Progenitor cell of endocrine pancreas (in vitro differentiated cells): Measurements from ENCODE around the gene POLA1. TPM values are rescaled to one million over a fixed set of nuclear protein-coding genes. Genes with fewer than 3 reads are reported as not detected.

Experiments used
- DNase-seq: peaks from one replicate; pipeline ENCODE4 v3.0.0; 2021; ENCODE audit warnings: low spot score; ENCODE audit not compliant: unreplicated experiment
- H3K27ac Mint-ChIP-seq: 2 replicates; pipeline ENCODE4 v1.8.0; 2021; ENCODE audit warnings: mild to moderate bottlenecking, moderate library complexity, mixed read lengths
- H3K27me3 Mint-ChIP-seq: 2 replicates; pipeline ENCODE4 v1.8.0; 2021; ENCODE audit warnings: mixed read lengths
- H3K36me3 Mint-ChIP-seq: 2 replicates; pipeline ENCODE4 v1.8.0; 2022; ENCODE audit warnings: mixed read lengths; ENCODE audit not compliant: insufficient read depth
- H3K4me1 Mint-ChIP-seq: 2 replicates; pipeline ENCODE4 v1.8.0; 2021; ENCODE audit warnings: low read depth, mixed read lengths
- H3K4me3 Mint-ChIP-seq: 2 replicates; pipeline ENCODE4 v1.8.0; 2021; ENCODE audit warnings: low read depth, mild to moderate bottlenecking, moderate library complexity, mixed read lengths
- H3K9me3 Mint-ChIP-seq: 2 replicates; pipeline ENCODE4 v1.8.0; 2021; ENCODE audit warnings: low read depth, mixed read lengths
- CTCF ChIP-seq: fragments of 200-600 bp; sonication (generic); IDR thresholded peaks from one replicate; pipeline ENCODE4 v1.5.0; 2021; ENCODE audit warnings: antibody characterized with exemption, mild to moderate bottlenecking; ENCODE audit not compliant: unreplicated experiment
- total RNA-seq: library from RNA; stranded (reverse); gene quantifications from 2 replicates; pipeline ENCODE4 v1.2.1, GENCODE V29; 2021

Gene POLA1
- total RNA-seq, 1 donor from 2014 or later, result 44.8 TPM

DNA sequence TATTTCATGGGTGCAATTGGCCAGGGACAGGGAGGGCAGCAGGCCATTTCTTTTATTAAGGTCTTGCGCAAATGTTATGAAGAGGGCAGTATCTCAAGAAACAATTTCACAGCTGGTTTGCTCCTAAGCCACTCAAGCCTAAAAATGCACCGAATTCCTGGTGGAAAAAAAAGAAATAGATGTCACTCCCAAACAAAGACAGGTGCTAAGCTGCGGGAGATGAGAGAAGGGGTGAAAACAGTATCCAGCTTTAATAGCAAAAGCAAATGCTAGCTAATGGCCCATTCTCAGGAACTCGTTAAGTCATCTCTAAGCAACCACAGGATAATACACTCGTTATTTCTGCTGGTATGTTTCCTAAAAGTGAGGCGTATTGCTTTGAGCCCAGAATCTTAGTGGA, 205.7 kb downstream of the POLA1 start:
- H3K27ac Mint-ChIP-seq, result no peak overlapping the region
- H3K27me3 Mint-ChIP-seq, result no peaks in the 10 kb centered on the region
- peaks cover 23% of the 10 kb centered on the region for H3K4me1 Mint-ChIP-seq
- H3K9me3 Mint-ChIP-seq, result no peaks in the 10 kb centered on the region
- no peak overlapping the region for H3K4me3 Mint-ChIP-seq
- DNase-seq, result no peak
- no peak for TF ChIP-seq CTCF
- H3K36me3 Mint-ChIP-seq, result peaks cover 19% of the 10 kb centered on the region

GRCh38 chrX:24900234-24900633, 206.5 kb downstream of the POLA1 start:
- H3K27me3 Mint-ChIP-seq, result no peaks in the 10 kb centered on the region
- no peak overlapping the region for H3K4me3 Mint-ChIP-seq
- H3K4me1 Mint-ChIP-seq, result peaks cover 23% of the 10 kb centered on the region
- H3K9me3 Mint-ChIP-seq, result no peaks in the 10 kb centered on the region
- no peak for TF ChIP-seq CTCF
- H3K27ac Mint-ChIP-seq, result peak overlapping the region; percentile 78
- no peak for DNase-seq
- peaks cover 16% of the 10 kb centered on the region for H3K36me3 Mint-ChIP-seq

GRCh38 chrX:24902806-24903205, 209.1 kb downstream of the POLA1 start:
- no peak for TF ChIP-seq CTCF
- H3K36me3 Mint-ChIP-seq, result peaks cover 20% of the 10 kb centered on the region
- no peaks in the 10 kb centered on the region for H3K9me3 Mint-ChIP-seq
- H3K4me3 Mint-ChIP-seq, result no peak overlapping the region
- no peaks in the 10 kb centered on the region for H3K27me3 Mint-ChIP-seq
- H3K4me1 Mint-ChIP-seq, result peaks cover 20% of the 10 kb centered on the region
- no peak overlapping the region for H3K27ac Mint-ChIP-seq
- DNase-seq, result no peak

DNA sequence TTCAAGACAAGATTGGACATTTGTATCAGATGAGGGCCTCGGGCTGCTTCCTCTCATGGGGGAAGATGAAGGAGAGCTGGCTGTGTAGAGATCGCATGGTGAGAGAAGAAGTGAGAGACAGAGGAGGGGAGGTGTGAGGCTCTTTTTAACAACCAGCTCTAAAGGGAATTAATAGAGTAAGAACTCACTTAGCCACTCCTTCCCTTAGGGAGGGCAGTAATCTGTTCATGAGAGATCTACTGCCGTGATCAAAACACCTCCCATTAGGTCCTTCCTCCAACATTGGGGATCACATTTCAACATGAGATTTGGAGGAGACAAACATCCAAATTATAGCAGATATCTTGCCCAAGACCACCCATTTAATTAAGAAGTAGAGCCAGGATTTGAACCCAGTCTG, 225.0 kb downstream of the POLA1 start:
- no peak for TF ChIP-seq CTCF
- no peaks in the 10 kb centered on the region for H3K27me3 Mint-ChIP-seq
- no peak for DNase-seq
- H3K9me3 Mint-ChIP-seq, result no peaks in the 10 kb centered on the region
- no peak overlapping the region for H3K27ac Mint-ChIP-seq
- H3K4me3 Mint-ChIP-seq, result no peak overlapping the region
- peaks cover 18% of the 10 kb centered on the region for H3K4me1 Mint-ChIP-seq
- H3K36me3 Mint-ChIP-seq, result peaks cover 1% of the 10 kb centered on the region

DNA sequence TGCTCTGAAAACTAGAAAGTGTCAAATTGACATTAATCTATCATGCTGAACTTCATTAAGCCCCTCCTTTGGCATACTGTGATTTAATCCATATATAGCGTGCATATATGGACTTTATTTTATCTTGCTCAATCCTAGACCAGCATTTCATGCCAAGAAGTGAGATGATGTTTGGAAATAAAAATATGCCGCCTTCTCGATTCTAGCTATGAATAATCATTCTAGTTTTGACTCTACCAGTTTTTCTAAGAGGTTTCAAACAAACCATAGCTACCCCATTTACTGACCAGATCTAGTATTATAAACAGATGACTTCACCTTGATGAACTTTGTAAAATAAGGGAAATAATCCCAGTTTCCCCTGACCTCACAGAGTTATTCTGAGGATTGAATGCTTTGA, 227.1 kb downstream of the POLA1 start:
- DNase-seq, result no peak
- H3K4me1 Mint-ChIP-seq, result peaks cover 7% of the 10 kb centered on the region

More for the DNA sequence above, 227.1 kb downstream of the POLA1 start:
- TF ChIP-seq CTCF, result no peak
- Mint-ChIP-seq H3K27me3 (no peaks in the 10 kb centered on the region), H3K4me3 (no peak overlapping the region), H3K9me3 (no peaks in the 10 kb centered on the region), H3K27ac (no peak overlapping the region), H3K36me3 (peaks cover 6% of the 10 kb centered on the region)
